GM20000 (cell line): ENCODE results near the gene TMCC1.

Source experiments
- DNase-seq: peaks from one replicate; pipeline ENCODE4 v3.0.0; 2012; ENCODE audit warnings: low spot score
- TF ChIP-seq, protein P1 (sequence below): IDR thresholded peaks from 2 replicates; pipeline ENCODE4 v1.5.1; 2012; ENCODE audit warnings: mild to moderate bottlenecking, control low read depth; ENCODE audit errors: extremely low read depth, missing control alignments

The TMCC1 gene

DNA sequence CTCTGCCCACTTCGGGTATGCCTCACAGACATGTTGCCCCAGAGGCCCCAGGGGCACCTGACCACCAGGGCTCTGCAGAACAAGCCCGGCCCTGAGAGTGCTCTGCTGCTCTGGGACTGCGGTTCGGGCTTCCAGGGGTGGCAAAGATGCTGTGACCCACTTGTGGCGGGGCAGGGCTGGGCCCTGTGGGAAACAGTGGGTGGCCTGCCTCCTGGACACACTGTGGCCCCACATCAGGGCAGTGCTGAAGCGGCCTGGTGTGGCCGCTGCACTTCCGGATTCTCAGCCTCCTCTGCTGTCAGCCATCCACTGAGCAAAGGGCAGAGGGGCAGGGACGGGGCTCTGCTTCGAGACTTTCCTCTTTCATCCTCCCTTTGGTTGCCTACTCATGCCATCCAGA lies 260.5 kb downstream of the TMCC1 start:
- no peak for DNase-seq

DNA sequence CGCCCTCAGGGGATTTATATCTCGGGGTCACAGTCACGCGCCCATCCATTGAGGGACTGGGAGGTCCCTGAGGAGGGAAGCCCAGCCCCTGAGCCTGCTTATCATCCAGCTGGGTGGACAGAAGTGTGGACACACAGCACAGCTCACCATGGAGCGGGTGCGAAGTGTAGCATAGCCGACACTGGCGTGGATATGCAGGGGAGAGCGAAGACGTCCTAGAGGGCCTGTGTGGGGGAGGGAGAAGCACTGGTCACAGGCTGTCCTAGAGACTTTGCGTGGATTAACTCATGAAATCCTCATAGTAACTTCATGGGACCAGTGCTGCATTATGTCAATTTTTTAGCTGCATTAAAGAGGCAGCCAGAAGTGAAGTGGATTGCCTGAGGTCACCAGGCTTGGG lies 261.0 kb downstream of the TMCC1 start:
- no peak for DNase-seq
- TF ChIP-seq, protein P1, sequence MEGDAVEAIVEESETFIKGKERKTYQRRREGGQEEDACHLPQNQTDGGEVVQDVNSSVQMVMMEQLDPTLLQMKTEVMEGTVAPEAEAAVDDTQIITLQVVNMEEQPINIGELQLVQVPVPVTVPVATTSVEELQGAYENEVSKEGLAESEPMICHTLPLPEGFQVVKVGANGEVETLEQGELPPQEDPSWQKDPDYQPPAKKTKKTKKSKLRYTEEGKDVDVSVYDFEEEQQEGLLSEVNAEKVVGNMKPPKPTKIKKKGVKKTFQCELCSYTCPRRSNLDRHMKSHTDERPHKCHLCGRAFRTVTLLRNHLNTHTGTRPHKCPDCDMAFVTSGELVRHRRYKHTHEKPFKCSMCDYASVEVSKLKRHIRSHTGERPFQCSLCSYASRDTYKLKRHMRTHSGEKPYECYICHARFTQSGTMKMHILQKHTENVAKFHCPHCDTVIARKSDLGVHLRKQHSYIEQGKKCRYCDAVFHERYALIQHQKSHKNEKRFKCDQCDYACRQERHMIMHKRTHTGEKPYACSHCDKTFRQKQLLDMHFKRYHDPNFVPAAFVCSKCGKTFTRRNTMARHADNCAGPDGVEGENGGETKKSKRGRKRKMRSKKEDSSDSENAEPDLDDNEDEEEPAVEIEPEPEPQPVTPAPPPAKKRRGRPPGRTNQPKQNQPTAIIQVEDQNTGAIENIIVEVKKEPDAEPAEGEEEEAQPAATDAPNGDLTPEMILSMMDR, result no peak

More for the DNA sequence above, 260.5 kb downstream of the TMCC1 start:
- TF ChIP-seq, protein P1, result no peak

DNA sequence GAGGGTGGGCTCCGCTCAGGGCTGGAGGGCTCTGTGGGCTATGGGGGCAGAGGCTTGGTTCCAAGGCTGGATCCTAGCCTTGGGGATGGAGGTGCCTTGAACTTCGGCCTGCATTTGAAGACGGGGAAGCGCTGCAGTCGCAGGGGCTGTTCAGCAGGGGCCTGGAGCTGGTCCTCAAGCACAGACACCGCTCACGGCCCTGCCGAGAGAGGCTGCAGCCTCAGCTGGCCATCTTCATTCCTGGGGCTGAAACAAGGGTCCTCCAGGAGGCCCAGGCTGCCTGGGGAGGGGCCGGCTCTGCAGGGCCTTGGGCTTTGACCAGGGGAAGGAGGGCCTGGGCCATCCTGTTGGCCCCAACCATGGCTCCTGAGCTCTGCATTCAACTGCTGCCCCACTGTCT lies 261.5 kb downstream of the TMCC1 start:
- no peak for DNase-seq
- TF ChIP-seq, protein P1, result no peak

DNA sequence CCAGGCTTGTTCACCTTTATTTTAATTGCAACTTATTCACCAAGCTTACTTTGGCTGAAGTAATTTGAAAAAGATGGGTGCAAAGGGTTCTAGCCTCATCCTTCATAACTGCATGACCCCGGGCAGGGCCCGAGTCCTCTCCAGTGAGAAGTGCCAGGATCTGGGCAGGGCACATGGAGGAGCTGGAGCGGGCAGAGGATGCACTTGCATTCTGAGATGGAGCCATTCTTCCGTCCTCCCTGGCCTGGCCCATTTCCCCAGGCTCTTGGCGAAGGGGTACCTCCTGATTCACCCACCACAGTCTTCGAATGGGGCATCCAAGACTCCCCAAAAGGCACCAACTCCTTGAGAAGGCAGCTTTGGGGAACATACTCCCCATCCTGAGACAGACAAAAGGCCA lies 264.5 kb downstream of the TMCC1 start:
- no peak for DNase-seq
- TF ChIP-seq, protein P1, result no peak

DNA sequence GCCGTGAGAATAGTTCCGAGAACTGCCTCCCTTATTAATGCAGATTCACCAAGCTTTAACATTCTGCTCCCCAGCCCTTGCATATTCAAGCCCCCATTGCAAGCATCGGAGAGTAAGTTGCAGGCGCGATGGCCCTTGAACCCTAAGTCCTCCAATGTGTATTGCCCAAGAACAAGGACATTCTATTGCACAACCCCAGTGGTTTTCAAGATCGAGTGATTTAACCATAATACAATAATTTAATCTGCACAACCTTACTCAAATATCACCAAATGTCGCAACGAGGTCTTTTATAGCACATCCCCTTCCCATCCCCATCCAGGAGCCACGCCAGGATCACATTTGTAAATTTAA lies 265.4 kb downstream of the TMCC1 start:
- TF ChIP-seq, protein P1, result no peak
- no peak for DNase-seq

DNA sequence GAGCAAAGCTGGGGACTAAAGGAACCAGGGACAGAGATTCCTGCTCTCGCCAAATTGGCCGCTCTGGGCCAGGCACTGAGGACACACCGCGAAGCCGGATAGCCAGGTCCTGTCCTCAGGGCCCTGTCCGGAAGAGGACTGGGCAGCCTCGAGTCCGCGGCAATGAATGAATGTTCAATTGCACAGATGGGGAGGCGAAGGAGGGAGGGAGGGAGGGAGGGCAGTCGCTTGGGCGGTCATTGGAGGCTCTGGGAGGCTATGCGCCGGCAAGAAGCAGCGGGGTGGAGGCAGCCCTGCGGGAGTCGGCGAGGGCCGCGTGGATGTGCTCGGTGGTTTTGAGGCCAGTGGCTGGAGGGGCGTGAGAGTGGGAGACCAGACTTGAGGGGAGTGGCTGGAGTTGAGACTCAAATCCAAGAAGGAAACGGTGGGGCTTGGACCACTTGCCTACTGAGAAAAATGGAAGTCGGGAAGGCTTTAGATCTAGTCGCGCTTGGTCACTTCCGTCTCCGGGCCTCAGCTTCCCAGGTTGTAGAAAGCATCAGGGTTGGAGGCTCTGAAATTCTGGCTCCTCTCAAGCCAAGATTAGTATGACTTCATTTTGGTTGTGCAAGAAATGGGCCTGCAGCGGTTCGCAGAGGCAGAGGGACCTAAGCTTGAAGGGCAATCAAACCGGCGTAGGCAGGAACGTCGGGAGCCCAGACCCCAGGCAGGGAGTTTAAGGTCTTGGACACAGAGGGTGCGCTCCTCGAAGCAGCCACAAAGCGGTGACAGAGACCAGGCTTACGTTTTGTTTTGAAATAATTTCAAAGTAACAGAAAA lies 266.0 kb downstream of the TMCC1 start:
- DNase-seq, result peak; percentile 87
- TF ChIP-seq, protein P1, result peak; percentile 91

DNA sequence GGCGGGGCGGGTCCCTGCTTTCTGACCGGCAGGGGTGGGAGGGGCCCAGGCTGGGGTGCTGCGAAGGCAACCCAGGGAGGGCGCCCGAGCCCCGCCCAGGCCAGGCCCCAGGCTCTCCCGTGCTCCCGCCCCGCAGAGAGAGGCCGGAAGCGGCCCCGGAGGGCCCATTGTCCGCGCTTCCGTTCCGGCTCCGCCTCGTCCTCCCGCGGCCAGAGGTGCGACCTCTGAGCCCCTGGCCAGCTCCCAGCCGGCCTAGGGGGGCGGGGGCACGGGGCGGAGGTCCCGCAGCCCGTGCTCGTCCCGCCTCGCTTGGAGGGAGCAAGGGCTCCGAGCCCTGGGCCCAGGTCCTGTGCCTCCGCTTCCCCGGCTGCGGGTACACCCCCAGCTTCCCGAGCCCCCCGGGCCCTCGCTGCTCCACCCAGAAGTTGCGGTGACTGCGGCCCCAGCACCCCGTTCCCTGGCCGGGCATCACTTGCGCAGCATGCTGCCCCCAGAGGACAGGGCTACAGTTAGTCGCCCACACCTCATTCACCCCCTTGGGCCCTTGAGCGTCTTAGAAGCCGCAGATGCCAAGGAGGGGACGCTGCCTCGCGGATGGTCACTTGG lies 266.7 kb downstream of the TMCC1 start:
- TF ChIP-seq, protein P1, result no peak
- peak; percentile 97 for DNase-seq
